ENCODE measurements around the gene JADE1.

Gene JADE1

DNA sequence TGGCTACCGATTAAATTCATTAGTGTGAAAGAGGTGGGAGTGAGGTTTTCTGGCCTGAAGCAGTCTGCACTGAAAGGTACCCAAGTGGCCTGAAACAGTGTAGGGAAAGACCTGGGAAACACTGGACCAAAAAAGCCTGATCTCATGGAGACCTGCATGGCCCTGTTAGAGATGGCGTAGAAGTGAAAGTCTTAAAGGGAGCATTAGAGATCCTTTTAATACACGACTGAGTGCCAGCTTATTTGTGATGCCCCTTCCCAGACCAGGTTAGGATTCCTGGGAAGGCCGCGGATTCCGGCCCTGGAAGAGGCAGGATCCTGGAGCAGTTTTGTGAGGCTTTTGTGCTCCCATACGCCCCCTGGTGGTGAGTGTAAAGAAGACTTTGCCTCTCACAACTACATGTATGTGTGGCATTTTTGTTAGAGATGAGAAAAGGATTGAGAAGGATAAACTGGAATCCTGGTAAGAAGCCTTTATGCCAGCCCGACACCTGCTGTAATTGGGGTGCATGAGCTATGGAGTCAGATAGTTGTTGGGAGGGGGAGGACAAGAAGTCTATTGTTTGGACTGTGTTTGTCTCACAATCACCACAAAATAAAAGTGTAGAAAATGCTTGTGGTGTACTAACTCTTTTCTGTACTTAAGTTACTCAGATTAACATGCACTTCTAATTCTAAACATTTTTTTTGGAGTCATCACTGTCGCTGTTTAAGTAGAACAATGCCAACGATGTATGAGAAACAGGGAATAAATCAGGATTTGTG, 54.0 kb downstream of the JADE1 start:
- no peak overlapping the region for H3K4me3 ChIP-seq (ENCODE audit: low read length)
- peak; percentile 48 for DNase-seq (ENCODE audit: low read depth, low spot score)

DNA sequence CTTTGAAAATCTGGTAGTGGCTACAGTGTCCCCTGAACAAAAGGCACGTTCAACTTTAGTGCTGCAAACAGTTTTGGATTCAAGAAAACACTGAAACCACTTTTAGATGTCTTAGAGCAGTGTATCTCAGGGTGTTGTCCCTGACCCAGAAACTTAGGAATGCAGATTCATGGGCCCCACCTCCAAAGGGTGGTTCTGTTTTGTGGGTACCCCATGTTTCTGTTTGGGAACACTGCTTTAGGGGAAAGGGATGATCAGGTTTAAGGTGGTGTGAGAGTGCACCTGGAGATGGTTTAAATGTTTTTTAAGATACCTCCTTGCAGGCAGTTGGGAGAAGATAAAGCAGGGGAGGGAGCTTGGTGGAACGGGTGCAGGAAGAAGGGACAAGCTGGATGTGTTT, 55.6 kb downstream of the JADE1 start:
- DNase-seq (ENCODE audit: low read depth, low spot score): no peak
- H3K4me3 ChIP-seq (ENCODE audit: low read length): no peak overlapping the region

DNA sequence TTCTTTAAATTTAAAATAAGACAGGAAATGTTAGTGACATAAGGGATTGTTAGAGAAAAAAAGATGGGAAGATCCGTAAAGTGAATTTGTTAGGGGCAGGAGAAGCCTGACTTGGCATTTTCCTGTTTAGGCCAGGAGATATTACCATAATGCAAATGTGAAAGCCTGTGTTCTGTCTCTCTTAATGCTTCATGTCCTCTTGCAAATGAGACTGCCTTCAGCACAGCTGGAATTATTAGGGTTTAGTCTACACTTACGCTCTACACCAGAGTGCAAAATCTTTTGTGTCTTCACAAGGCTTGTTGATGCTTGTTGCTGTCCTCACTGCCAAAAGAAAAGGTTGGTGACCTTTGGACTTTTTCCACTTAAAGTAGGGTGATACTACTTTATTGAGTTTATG, 56.8 kb downstream of the JADE1 start:
- no peak overlapping the region for H3K4me3 ChIP-seq (ENCODE audit: low read length)
- no peak for DNase-seq (ENCODE audit: low read depth, low spot score)

DNA sequence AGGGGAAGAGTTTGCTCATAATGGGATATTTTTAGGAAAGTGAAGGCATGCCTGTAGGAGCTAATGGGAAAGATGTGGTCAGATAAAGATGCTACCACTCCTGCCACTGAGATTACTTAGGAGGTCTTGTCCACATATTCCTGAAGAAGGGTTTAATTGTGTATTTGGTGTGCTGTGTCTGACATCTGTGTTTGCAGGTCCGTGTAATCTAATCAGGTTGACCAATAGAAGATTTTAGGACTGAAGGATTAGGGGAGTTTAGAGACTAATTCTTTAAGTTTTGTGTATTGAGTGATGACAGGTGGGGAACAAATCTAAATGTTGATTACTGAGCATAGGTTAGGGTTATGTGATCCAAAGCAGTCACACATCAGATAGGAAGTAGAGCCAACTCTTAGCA, 57.2 kb downstream of the JADE1 start:
- no peak for DNase-seq (ENCODE audit: low read depth, low spot score)
- H3K4me3 ChIP-seq (ENCODE audit: low read length): no peak overlapping the region

DNA sequence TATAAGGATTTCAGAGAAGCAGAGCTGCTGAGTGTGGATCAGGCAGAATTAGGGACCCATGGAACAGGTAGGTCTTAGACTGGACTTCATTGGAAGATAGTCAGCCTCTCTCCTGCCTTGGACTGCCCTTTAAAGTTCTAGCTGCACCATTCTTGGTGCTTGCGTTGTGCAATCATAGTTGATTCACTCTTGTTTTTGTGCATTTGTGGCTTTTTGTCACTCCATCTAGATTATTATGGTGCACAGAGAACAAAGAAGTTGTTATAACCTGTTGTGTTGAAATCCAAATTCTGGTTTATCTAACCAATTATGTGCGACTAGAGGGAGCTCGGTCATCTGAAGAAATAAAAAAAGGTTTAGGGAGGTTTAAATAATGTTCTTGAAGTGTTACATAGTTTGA, 59.3 kb downstream of the JADE1 start:
- H3K4me3 ChIP-seq (ENCODE audit: low read length): no peak overlapping the region
- no peak for DNase-seq (ENCODE audit: low read depth, low spot score)

DNA sequence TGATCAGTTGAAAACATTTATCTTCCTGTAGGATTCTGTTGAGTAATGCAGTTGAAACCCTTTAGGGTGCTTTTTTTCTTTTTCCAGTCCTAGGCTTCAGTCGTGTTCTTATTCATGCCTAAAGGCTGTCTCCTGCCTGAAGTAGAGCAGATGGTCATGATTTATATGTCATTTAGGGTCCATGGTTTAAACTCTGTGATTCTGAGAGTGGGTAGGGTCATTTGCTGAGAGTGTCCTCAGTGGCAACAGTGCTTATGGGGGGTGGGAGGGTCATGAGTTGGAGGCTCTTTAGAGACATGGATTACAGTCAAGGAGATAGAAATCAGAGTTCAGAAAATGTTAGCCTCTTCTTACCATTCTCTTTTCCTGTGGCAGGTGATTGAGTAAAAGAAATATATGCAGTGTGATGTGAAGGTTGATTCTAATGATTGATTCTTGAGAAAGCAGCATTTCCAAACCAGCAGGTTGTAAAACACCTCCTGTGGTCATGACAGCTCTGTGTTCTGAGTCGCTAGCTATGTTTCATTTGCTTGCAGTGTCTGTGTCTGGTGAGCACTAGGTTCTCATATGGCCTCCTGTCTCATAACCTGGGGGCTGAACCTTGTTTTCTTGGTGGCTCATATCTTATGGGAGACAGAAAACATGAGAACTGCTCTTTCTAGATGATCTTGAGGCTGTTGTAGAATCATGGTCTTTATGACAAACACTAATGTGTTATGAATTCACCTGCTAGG, 60.4 kb downstream of the JADE1 start:
- H3K4me3 ChIP-seq (ENCODE audit: low read length): no peak overlapping the region
- DNase-seq (ENCODE audit: low read depth, low spot score): no peak

DNA sequence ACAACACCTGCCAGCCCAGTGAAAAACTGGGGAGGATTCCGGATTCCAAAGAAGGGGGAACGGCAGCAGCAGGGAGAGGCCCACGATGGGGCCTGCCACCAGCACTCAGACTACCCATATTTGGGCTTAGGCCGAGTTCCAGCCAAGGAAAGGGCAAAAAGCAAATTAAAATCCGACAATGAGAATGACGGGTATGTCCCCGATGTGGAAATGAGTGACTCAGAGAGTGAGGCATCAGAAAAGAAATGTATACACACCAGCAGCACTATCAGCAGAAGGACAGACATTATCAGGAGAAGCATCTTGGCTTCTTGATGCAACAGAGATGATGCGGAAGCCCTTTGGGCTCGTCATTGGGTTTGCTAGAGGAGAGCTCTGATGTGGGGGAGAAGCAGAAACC, 62.4 kb downstream of the JADE1 start:
- H3K4me3 ChIP-seq (ENCODE audit: low read length): no peak overlapping the region
- DNase-seq (ENCODE audit: low read depth, low spot score): no peak

DNA sequence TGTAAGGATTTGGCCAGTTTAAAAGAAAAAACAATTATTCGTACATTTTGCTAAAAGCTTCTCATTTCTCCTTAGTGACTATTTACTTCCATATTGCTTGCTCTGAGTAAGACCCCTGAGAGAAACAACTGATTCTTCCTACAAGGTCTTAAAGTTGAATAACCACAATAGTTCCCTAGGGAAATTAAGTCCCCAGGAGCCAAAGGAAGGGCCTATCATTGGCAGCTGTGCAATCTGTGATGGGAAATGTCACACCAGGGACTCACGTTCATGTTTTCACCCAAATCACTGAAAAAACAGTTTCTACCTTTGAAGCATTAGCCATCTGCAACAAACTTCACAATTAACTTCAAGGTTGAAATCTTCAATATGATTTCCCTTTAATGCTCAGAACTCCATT, 66.7 kb downstream of the JADE1 start:
- H3K4me3 ChIP-seq (ENCODE audit: low read length): no peak overlapping the region
- no peak for DNase-seq (ENCODE audit: low read depth, low spot score)

DNA sequence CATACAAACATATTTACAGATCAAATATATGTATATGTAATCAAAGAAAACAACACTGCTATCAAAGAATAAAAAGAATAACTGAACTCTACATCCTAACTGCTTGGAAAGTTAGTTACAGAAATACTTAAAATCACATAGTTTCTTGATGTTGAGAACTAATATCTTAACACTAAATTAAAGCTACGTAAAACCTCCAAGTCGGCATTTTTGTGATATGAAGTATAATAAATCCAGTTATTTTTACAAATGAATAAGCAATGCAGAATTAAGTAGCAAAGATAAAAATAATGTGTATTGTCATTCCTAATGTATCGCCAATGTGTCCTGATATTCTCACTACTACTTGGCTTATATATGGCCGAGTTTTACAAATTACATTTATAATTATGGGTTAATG, 68.4 kb downstream of the JADE1 start:
- no peak overlapping the region for H3K4me3 ChIP-seq (ENCODE audit: low read length)
- no peak for DNase-seq (ENCODE audit: low read depth, low spot score)

DNA sequence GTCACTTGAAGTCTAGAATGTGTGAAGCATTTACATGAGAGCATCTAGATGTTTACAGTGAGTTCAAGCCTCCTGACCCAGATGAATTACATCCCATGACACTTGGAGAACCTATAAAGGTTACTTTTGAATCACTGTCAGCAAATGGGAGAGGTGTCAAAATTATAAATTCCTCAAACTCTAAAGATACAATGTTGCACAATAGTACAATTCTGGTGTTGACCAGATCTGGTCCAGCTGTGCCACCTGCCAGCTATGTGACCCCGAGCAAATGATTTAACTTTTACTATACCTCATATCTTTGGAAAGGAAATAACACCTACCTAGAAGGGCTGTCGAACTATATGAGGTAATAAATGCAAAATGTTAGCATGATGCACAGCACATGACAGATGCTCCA, 69.8 kb downstream of the JADE1 start:
- no peak overlapping the region for H3K4me3 ChIP-seq (ENCODE audit: low read length)
- no peak for DNase-seq (ENCODE audit: low read depth, low spot score)

DNA sequence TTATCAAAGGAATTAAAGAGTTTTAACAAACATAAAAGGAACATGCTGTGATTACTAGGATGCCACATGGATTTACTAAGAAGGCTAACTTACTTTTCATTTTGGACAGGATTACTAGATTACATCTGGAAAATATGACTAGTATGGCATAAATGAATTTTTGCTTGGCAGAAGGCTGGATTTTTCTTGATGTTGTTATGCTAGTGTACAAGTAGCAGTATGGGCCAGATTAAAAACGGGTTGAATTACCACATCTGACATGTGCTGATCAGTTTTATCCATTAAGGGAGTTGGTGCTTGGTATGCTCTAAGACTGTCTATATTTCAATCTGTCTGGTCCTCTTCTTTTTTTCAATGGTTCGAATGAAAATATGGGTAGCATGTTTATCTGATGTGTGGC, 70.5 kb downstream of the JADE1 start:
- DNase-seq (ENCODE audit: low read depth, low spot score): no peak
- no peak overlapping the region for H3K4me3 ChIP-seq (ENCODE audit: low read length)

DNA sequence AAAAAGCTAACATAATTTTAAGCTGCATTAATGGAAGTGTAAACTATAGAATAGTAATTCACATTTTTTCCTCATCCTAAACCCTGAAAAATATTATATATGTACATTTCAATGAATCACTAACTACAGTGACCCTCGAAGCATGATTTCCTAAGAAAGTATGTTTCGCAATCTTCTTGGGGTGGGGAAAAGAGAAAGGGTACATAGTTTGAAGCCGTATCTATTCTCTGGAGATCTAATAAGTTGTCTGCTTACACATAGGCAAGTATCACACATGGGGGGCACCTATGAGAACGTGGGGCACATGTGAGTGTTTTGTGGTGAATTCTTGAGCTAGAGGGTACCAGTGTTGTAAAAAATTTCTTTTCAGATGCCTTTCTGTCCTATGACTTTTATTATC, 71.2 kb downstream of the JADE1 start:
- DNase-seq (ENCODE audit: low read depth, low spot score): no peak
- no peak overlapping the region for H3K4me3 ChIP-seq (ENCODE audit: low read length)

DNA sequence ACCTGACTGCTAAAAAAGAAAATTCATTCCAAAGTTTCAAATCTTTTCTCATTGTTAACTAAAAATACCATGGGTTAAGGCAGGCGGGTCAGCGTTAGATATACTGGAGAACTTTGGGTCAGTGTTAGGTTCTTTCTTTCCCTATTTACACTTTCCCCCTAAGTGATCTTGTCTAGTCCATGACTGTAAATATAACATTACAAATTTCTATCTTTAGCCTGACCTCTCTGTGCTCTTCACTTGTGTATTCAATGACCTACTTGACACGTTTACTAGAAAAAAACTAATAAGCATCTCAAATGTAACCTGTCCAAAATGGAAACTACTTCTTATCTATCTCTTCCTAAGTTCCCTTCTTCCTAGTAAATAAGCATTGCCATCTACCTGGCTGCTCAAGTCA, 95.3 kb downstream of the JADE1 start:
- no peak for DNase-seq (ENCODE audit: low read depth, low spot score)
- no peak overlapping the region for H3K4me3 ChIP-seq (ENCODE audit: low read length)

DNA sequence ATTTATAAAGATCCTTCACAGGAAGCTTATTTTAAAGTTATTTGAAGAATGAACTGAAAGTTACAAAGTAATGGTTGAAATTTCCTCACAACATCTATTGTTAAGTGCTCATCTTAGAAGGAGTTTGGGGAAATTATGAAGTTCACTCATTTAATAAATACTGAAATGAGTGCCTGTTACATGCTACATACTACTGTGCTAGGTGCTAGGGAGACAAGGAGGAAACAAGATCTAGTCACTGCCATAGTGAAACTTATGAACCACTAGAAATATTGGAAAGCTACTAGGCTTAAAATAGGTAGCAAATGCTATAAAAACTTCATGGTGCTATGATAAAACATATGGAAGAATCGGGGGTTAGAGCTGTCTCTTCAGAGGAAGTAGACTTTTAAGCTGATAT, 97.1 kb downstream of the JADE1 start:
- DNase-seq (ENCODE audit: low read depth, low spot score): no peak
- no peak overlapping the region for H3K4me3 ChIP-seq (ENCODE audit: low read length)

DNA sequence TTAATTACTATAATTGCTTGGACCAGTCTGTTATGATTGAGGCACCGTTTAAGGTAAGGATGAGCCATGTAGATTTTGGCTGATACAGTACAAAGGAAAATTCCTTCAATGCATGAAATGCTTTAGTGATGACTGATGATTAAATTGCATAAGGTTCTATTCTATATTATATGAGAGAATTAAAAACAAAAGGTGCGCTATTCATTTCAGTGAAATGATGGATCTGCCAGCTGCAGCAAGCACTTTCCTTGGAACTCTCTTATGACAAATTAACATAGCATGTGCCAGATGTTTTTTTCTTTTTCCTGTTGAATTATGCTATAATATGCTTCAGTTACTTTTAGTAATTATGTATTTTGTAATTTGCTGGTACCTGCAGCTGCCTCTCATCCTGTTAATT, 98.5 kb downstream of the JADE1 start:
- no peak for DNase-seq (ENCODE audit: low read depth, low spot score)
- no peak overlapping the region for H3K4me3 ChIP-seq (ENCODE audit: low read length)

DNA sequence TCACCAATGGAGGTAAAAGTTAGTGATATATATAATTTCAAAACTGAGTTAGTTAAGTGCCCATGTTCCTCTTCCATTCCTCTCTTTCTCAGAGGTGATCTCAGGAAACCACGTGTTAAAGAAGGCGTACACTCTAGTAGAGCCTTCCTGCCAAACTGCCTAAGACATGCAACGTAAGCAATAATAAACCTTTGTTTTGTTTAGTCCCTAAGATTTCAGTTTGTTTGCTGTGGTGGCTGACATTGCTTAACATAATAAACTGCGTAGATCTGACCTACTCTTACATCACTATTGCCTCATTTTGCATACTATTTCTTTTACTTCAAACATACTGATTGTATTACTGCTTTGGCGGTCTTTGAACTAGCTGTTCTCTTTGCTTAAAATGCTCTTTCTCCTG, 99.2 kb downstream of the JADE1 start:
- no peak overlapping the region for H3K4me3 ChIP-seq (ENCODE audit: low read length)
- DNase-seq (ENCODE audit: low read depth, low spot score): no peak

DNA sequence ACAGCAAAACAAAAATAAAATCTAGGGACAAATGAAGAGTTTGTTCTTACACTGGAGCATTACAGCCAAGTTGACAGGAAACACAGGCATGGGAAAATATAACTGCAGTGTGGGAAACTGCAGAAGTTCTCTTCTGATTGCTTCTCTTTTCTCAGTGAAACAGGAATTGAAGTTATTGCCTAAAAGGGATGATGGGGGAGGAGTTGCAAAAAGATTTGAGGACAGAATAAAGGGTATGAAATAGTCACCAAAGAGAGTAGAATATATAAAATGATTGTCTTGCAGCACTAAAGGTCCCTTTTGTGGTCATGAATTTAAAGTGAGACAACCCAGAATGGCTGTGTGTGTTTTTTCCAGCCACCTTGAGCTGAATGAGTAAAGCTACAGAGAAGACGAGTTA, 103.7 kb downstream of the JADE1 start:
- no peak overlapping the region for H3K4me3 ChIP-seq (ENCODE audit: low read length)
- DNase-seq (ENCODE audit: low read depth, low spot score): no peak

DNA sequence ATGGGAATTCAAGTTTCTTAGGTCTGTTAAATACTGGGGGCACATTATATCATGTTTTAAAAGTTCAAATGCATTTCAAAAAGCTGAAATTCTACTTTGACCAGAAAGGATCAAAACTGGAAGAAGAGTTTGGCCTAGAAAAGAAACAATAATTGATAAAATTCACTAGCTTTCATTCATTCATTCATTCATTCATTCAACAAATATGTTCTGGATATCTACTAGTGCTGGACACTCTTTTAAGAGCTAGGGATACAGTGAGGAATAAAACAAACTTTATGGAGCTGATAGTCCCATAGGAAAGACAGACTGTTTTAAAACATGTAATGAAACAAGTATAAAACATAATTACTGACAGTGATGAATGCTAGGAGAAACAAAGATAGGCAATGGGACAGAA, 106.0 kb downstream of the JADE1 start:
- no peak for DNase-seq (ENCODE audit: low read depth, low spot score)
- H3K4me3 ChIP-seq (ENCODE audit: low read length): no peak overlapping the region

DNA sequence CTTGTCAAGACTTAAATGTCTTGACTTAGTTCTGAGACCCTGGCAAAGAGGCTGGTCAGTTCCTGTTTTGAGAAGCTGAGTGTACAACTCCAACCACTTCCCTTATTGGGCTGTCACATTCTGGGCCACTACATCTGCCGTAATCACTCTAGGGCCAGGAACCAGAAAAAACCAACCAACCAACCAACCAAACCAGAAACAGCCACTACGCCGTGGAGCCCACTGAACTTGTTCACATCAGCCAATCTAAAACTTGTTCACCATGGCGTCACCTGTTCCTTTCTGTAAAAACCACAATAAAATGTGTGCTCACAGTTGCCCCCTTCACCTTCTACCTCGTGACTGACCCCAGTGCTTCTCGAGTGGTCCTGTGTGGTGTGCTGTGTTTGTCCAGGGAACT, 107.3 kb downstream of the JADE1 start:
- H3K4me3 ChIP-seq (ENCODE audit: low read length): no peak overlapping the region
- no peak for DNase-seq (ENCODE audit: low read depth, low spot score)

DNA sequence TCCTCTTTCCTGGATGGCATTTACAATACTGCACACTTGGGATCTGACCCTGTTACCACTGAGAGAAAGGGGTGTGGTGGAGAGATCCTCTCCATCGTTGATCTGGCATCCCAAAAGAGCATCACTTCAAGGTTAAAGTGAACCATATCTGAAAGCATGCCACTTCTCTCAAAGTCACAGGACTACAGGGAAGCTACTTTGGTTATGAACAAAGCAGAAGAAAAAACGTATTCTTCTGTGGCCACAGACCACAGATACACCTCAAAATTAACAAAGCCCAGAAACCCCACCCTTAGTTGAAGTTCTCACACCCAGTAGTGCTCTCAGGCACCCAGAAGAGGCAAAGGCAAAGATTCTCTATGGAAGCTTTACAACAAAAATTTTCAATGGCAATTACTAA, 108.3 kb downstream of the JADE1 start:
- no peak overlapping the region for H3K4me3 ChIP-seq (ENCODE audit: low read length)
- peak; percentile 75 for DNase-seq (ENCODE audit: low read depth, low spot score)

DNA sequence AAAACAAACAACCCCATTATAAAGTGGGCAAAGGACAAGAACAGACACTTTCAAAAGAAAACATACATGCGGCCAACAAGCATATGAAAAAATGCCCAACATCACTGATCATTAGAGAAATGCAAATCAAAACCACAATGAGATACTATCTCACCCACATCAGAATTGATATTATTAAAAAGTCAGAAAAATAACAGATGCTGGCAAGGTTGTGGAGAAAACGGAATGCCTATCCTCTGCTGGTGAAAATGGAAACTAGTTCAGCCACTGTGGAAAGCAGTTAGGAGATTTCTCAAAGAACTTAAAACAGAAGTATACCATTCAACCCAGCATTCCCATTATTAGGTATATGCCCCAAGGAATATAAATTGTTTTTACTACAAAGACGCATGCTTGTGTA, 112.5 kb downstream of the JADE1 start:
- DNase-seq (ENCODE audit: low read depth, low spot score): no peak
- H3K4me3 ChIP-seq (ENCODE audit: low read length): no peak overlapping the region

All from Jurkat, Clone E6-1 (cell line).